CD4-positive, alpha-beta T cell (primary cell): ENCODE data around the gene PDLIM5. TPM values are rescaled to one million over a fixed set of nuclear protein-coding genes. Genes with fewer than 3 reads are reported as not detected.

Experiments used
- ATAC-seq: fragments of 200-7000 bp; cut with Tn5 transposase; one replicate; pipeline ENCODE4 v1.10.0; 2022; ENCODE audit warnings: mild to moderate bottlenecking; ENCODE audit not compliant: poor library complexity
- CTCF ChIA-PET: fragments of 350-600 bp; sonication (Branson Sonifier 250); formaldehyde crosslinking; loops from one replicate; lab custom pipeline; 2021; ENCODE audit warnings: antibody characterized with exemption, inconsistent platforms; lab: Charles Lee
- POLR2A ChIA-PET: fragments of 350-600 bp; sonication (Branson Sonifier 250); formaldehyde crosslinking; loops from one replicate; lab custom pipeline; 2021; ENCODE audit warnings: antibody characterized with exemption, inconsistent platforms; lab: Charles Lee
- DNase-seq, 14 experiments: peaks; one replicate each; pipeline ENCODE4 v3.0.0-alpha.2; 2013 to 2020; ENCODE audit warnings: mixed read lengths in 2 of 14
- H3K27ac ChIP-seq, 2 donors: one replicate each; pipeline versions ENCODE4 v1.5.1 to v1.7.0; 2013; ENCODE audit warnings: low read length in 2 of 2, low read depth in 1 of 2, mild to moderate bottlenecking in 1 of 2
- H3K27me3 ChIP-seq, 2 experiments: 1 replicate in 1 of 2; 2 replicates in 1 of 2; pipeline versions ENCODE4 v1.6.1 to v1.7.0; 2013; ENCODE audit warnings: low read length in 2 of 2, control low read depth in 1 of 2, mild to moderate bottlenecking in 1 of 2, moderate library complexity in 1 of 2; ENCODE audit not compliant: insufficient read depth in 2 of 2, control insufficient read depth in 1 of 2
- H3K36me3 ChIP-seq: one replicate; pipeline ENCODE4 v1.6.1; 2013; ENCODE audit warnings: low read length, control low read depth; ENCODE audit not compliant: insufficient read depth
- H3K4me1 ChIP-seq: one replicate; pipeline ENCODE4 v1.6.1; 2013; ENCODE audit warnings: low read length, control low read depth; ENCODE audit not compliant: insufficient read depth
- H3K4me3 ChIP-seq: one replicate; pipeline ENCODE4 v1.5.1; 2013; ENCODE audit warnings: mild to moderate bottlenecking, low read length, moderate library complexity
- H3K9me3 ChIP-seq, 2 experiments: 1 replicate in 1 of 2; 2 replicates in 1 of 2; pipeline versions ENCODE4 v1.6.1 to v1.7.0; 2013; ENCODE audit warnings: low read length in 2 of 2, mild to moderate bottlenecking in 2 of 2, control low read depth in 1 of 2, moderate library complexity in 1 of 2; ENCODE audit not compliant: control insufficient read depth in 1 of 2, insufficient read depth in 1 of 2
- H3K27ac Mint-ChIP-seq: one replicate; pipeline ENCODE4 v1.8.0; 2020; ENCODE audit warnings: mixed read lengths
- H3K27me3 Mint-ChIP-seq: one replicate; pipeline ENCODE4 v1.8.0; 2021; ENCODE audit warnings: mixed read lengths
- H3K36me3 Mint-ChIP-seq: one replicate; pipeline ENCODE4 v1.8.0; 2021; ENCODE audit warnings: low read depth, mixed read lengths
- H3K4me1 Mint-ChIP-seq: one replicate; pipeline ENCODE4 v1.8.0; 2021; ENCODE audit warnings: low read depth, mixed read lengths
- H3K4me3 Mint-ChIP-seq: one replicate; pipeline ENCODE4 v1.8.0; 2020; ENCODE audit warnings: mild to moderate bottlenecking, mixed read lengths
- H3K9me3 Mint-ChIP-seq: one replicate; pipeline ENCODE4 v1.8.0; 2020; ENCODE audit warnings: mixed read lengths
- intact Hi-C, 2 experiments: fragments of 100-400 bp; cut with DNase I in 1 of 2; cut with micrococcal nuclease in 1 of 2; formaldehyde crosslinking; loops; one replicate each; pipeline versions ENCODE4 v1.15.1 to v1.9.0; 2023 to 2025; cut with DNase I, micrococcal nuclease
- total RNA-seq, 174 experiments: library from RNA in 2 of 174; stranded (reverse) in 2 of 174; gene quantifications; one replicate each; pipeline ENCODE4 v1.2.3 and lab custom pipeline; 2021 to 2026
- TF ChIP-seq, protein P1 (sequence below): fragments of 200-600 bp; IDR thresholded peaks from one replicate; pipeline ENCODE4 v1.8.0; 2022; ENCODE audit warnings: antibody characterized with exemption, mild to moderate bottlenecking

PDLIM5 gene
- total RNA-seq, 2 experiments from 2014 or later: 23.0 to 23.1 TPM

DNA sequence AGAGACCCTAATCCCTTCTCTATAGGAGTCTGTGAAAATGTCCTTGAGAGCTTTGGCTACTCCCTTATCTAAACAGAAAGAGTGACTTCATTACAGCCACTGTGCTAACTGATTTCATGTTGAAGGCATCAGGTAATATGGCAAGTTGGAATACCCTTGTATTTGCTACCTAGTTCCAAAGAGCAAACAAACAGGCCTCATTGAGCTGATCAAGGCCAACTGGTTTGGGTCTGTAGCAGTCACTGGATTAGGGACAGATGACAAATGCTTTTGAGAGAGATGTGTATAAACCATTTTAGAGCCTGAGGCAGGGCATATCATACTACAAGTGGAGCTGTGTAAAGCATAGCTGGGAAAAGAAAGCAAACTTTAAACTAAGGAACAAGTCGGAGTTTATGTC lies 22.9 kb upstream of the PDLIM5 start:
- ChIA-PET CTCF (interaction anchor here (0.8 to 1.4 kb wide), 2 partner anchors 15 to 22 kb away, joined by 3 to 4 read pairs; no protein-coding TSS in a partner anchor), POLR2A (no interaction called here)
- Histone ChIP-seq H3K9me3 (peaks cover 11 to 20% of the 10 kb centered on the region in 2 experiments), H3K27ac (no peak overlapping the region), H3K4me3 (no peak overlapping the region), H3K36me3 (no peaks in the 10 kb centered on the region), H3K27me3 (no peaks in the 10 kb centered on the region), H3K4me1 (no peaks in the 10 kb centered on the region)
- H3K9me3 Mint-ChIP-seq: peaks cover 14% of the 10 kb centered on the region
- no peaks in the 10 kb centered on the region for H3K4me1 Mint-ChIP-seq
- peaks cover 4% of the 10 kb centered on the region for H3K27me3 Mint-ChIP-seq
- TF ChIP-seq, protein P1, sequence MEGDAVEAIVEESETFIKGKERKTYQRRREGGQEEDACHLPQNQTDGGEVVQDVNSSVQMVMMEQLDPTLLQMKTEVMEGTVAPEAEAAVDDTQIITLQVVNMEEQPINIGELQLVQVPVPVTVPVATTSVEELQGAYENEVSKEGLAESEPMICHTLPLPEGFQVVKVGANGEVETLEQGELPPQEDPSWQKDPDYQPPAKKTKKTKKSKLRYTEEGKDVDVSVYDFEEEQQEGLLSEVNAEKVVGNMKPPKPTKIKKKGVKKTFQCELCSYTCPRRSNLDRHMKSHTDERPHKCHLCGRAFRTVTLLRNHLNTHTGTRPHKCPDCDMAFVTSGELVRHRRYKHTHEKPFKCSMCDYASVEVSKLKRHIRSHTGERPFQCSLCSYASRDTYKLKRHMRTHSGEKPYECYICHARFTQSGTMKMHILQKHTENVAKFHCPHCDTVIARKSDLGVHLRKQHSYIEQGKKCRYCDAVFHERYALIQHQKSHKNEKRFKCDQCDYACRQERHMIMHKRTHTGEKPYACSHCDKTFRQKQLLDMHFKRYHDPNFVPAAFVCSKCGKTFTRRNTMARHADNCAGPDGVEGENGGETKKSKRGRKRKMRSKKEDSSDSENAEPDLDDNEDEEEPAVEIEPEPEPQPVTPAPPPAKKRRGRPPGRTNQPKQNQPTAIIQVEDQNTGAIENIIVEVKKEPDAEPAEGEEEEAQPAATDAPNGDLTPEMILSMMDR: no peak
- no peak overlapping the region for H3K27ac Mint-ChIP-seq
- H3K36me3 Mint-ChIP-seq: no peaks in the 10 kb centered on the region
- DNase-seq (no peak), ATAC-seq (no peak)
- intact Hi-C loops: no loop called here
- no peak overlapping the region for H3K4me3 Mint-ChIP-seq

DNA sequence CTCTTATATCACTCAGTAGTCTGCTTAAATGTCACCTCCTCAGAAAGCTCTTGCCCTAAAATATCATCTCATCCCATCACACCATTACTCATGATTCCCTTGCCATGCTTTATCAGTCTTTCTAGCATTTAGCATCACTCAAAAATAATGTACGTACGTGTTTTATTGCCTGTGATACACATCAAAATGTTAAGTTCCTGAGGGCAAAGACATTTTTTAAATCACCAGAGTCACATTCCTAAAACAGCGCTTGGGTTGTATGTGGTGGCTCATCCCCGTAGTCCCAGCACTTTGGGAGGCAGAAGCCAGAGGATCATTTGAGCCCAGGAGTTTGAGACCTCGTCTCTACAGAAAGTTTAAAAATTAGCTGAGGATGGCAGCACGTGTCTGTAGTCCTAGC lies 21.3 kb upstream of the PDLIM5 start:
- TF ChIP-seq, protein P1: no peak
- Histone ChIP-seq H3K4me3 (no peak overlapping the region), H3K27me3 (peaks cover 0 to 4% of the 10 kb centered on the region in 2 experiments), H3K36me3 (no peaks in the 10 kb centered on the region), H3K4me1 (no peaks in the 10 kb centered on the region), H3K27ac (no peak overlapping the region), H3K9me3 (peaks cover 8 to 19% of the 10 kb centered on the region in 2 experiments)
- Mint-ChIP-seq H3K9me3 (peaks cover 11% of the 10 kb centered on the region), H3K36me3 (no peaks in the 10 kb centered on the region), H3K27ac (no peak overlapping the region), H3K27me3 (no peaks in the 10 kb centered on the region), H3K4me3 (no peak overlapping the region), H3K4me1 (no peaks in the 10 kb centered on the region)
- POLR2A ChIA-PET: no interaction called here
- no peak for ATAC-seq
- intact Hi-C loops: no loop called here
- CTCF ChIA-PET: interaction anchor here (0.7 kb wide), 1 partner anchor 99 kb away, joined by 3 read pairs; no protein-coding TSS in a partner anchor
- DNase-seq: no peak

DNA sequence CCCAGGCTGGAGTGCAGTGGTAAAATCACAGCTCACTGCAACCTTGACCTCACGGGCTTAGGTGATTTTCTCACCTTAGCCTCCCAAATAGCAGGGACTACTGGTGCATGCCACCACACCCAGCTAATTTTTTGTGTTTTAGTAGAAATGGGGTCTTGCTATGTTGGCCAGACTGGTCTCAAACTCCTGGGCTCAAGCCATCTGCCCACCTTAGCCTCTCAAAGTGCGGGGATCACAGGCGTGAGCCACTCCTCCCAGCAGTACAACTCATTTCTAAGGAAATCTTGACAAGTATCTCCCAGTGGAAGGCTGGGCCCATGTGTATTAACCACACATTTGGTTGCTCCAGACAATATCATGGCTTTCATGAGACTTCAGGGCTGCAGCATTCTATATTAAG lies 20.4 kb upstream of the PDLIM5 start:
- ChIA-PET CTCF (interaction anchor here (0.7 to 0.9 kb wide), 2 partner anchors 20 to 100 kb away, joined by 3 read pairs; no protein-coding TSS in a partner anchor), POLR2A (no interaction called here)
- no peak overlapping the region for H3K4me3 ChIP-seq
- no peaks in the 10 kb centered on the region for H3K36me3 Mint-ChIP-seq
- H3K9me3 Mint-ChIP-seq: peaks cover 8% of the 10 kb centered on the region
- H3K27ac Mint-ChIP-seq: no peak overlapping the region
- TF ChIP-seq, protein P1: no peak
- H3K9me3 ChIP-seq: peaks cover 3 to 10% of the 10 kb centered on the region in 2 experiments
- ATAC-seq (no peak), DNase-seq (no peak)
- H3K4me1 ChIP-seq: no peaks in the 10 kb centered on the region
- H3K4me1 Mint-ChIP-seq: no peaks in the 10 kb centered on the region
- intact Hi-C loops: no loop called here
- peaks cover 0 to 4% of the 10 kb centered on the region in 2 experiments for H3K27me3 ChIP-seq
- H3K27me3 Mint-ChIP-seq: peaks cover 4% of the 10 kb centered on the region
- H3K36me3 ChIP-seq: no peaks in the 10 kb centered on the region
- no peak overlapping the region for H3K4me3 Mint-ChIP-seq
- H3K27ac ChIP-seq: no peak overlapping the region
